Measurements from ENCODE around the gene HEPN1.

DNA sequence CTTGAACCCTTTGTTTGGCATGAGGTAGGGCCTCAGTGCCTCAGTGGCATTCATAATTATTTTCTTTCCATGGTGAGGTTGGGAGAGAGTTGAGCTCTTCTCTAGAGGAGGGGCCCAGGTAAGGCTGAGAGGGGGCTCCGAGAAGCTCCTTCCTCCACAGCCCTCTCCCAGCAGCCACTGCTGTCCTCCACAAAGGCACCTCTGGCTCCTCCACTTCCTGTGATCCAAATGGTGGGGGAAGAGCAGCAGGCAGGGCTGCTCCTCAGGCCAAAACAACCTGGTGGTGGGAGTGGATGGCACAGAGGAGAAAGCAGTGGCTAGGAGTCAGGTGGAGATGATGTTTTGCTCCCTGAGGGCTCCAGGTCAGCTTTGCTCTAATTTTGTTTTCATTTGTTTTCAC, 34.7 kb upstream of the HEPN1 start:
- TF ChIP-seq KDM1A (IDR thresholded peaks at IDR 0.05; ENCODE audit: borderline replicate concordance, low read length) = no peak
- TF ChIP-seq CREB1 (IDR thresholded peaks at IDR 0.05) = no peak
- no peak for TF ChIP-seq SP1 (IDR thresholded peaks at IDR 0.05; ENCODE audit: low read depth, low read length)
- no peak for TF ChIP-seq POLR2AphosphoS5 (IDR thresholded peaks at IDR 0.05; ENCODE audit: low read depth, low read length)
- TF ChIP-seq JUND (IDR thresholded peaks at IDR 0.05; ENCODE audit: low read length) = no peak
